Measurements from ENCODE around the gene ENO1. TPM values are rescaled to one million over a fixed set of nuclear protein-coding genes. Genes with fewer than 3 reads are reported as not detected.

ENO1 gene
- total and polyA plus RNA-seq, 2 experiments from 2014 or later, result 910 to 1,831 TPM

DNA sequence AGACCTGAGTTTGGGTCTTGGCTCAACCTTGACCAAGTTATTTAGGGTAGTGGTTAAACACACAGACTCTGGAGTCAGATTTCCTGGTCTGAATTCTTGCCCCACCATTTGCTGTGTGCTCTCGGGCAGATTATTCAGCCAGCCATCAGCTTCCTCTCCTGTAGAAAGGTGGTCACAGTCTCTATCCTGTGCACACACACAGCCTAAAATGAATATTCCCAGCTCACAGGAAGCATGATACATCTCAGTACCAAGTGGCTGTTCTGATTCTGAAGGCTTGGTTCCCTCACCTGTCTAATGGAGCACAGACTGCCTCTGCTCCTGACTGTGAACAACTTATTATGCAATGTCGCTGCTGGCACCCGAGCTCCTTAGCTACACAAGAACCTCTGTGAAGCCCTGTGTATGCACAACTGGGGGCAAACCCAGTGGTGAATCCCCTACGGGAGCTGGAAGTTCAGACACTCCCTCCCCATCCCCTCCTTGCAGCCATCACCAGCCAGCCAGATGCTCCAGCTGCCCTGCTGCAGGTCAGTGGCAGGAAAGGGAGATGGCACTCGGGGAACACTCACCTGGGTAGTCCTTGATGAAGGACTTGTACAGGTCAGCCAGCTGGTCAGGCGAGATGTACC lies 13.7 kb downstream of the ENO1 start:
- no peak for ATAC-seq
- H2AFZ ChIP-seq, result no peak overlapping the region
- Mint-ChIP-seq H3K36me3 (ENCODE audit: low read depth) (peaks cover 98% of the 10 kb centered on the region), H3K4me1 (peaks cover 36% of the 10 kb centered on the region), H3K4me3 (no peak overlapping the region), H3K9me3 (peaks cover 2% of the 10 kb centered on the region; the same call in 1 of the 3 replicates), H3K27me3 (ENCODE audit: insufficient read depth, low read depth, poor library complexity) (peaks cover 29% of the 10 kb centered on the region), H3K27ac (no peak overlapping the region)
- H3K4me3 ChIP-seq, result no peak overlapping the region
- H3K27me3 ChIP-seq (ENCODE audit: insufficient read depth), result no peaks in the 10 kb centered on the region
- peaks cover 5% of the 10 kb centered on the region; the same call in 1 of the 2 replicates for H3K4me1 ChIP-seq (ENCODE audit: insufficient read depth)
- peaks cover 92% of the 10 kb centered on the region for H3F3A ChIP-seq (replicated peaks; ENCODE audit: low read depth)
- TF ChIP-seq NANOG (IDR thresholded peaks at IDR 0.05; ENCODE audit: borderline replicate concordance), result no peak
- TF ChIP-seq, protein P1, sequence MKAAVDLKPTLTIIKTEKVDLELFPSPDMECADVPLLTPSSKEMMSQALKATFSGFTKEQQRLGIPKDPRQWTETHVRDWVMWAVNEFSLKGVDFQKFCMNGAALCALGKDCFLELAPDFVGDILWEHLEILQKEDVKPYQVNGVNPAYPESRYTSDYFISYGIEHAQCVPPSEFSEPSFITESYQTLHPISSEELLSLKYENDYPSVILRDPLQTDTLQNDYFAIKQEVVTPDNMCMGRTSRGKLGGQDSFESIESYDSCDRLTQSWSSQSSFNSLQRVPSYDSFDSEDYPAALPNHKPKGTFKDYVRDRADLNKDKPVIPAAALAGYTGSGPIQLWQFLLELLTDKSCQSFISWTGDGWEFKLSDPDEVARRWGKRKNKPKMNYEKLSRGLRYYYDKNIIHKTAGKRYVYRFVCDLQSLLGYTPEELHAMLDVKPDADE (IDR thresholded peaks at IDR 0.05), result no peak
- no peak for TF ChIP-seq JUNB (IDR thresholded peaks at IDR 0.05; ENCODE audit: unreplicated experiment)
- TF ChIP-seq, protein P2, sequence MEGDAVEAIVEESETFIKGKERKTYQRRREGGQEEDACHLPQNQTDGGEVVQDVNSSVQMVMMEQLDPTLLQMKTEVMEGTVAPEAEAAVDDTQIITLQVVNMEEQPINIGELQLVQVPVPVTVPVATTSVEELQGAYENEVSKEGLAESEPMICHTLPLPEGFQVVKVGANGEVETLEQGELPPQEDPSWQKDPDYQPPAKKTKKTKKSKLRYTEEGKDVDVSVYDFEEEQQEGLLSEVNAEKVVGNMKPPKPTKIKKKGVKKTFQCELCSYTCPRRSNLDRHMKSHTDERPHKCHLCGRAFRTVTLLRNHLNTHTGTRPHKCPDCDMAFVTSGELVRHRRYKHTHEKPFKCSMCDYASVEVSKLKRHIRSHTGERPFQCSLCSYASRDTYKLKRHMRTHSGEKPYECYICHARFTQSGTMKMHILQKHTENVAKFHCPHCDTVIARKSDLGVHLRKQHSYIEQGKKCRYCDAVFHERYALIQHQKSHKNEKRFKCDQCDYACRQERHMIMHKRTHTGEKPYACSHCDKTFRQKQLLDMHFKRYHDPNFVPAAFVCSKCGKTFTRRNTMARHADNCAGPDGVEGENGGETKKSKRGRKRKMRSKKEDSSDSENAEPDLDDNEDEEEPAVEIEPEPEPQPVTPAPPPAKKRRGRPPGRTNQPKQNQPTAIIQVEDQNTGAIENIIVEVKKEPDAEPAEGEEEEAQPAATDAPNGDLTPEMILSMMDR (conservative IDR thresholded peaks at IDR 0.05; ENCODE audit: low read depth in 2 of 2), result no peak
- no peak for TF ChIP-seq EZH2 (IDR thresholded peaks at IDR 0.05; ENCODE audit: low read depth, unreplicated experiment)
- TF ChIP-seq, protein P3, sequence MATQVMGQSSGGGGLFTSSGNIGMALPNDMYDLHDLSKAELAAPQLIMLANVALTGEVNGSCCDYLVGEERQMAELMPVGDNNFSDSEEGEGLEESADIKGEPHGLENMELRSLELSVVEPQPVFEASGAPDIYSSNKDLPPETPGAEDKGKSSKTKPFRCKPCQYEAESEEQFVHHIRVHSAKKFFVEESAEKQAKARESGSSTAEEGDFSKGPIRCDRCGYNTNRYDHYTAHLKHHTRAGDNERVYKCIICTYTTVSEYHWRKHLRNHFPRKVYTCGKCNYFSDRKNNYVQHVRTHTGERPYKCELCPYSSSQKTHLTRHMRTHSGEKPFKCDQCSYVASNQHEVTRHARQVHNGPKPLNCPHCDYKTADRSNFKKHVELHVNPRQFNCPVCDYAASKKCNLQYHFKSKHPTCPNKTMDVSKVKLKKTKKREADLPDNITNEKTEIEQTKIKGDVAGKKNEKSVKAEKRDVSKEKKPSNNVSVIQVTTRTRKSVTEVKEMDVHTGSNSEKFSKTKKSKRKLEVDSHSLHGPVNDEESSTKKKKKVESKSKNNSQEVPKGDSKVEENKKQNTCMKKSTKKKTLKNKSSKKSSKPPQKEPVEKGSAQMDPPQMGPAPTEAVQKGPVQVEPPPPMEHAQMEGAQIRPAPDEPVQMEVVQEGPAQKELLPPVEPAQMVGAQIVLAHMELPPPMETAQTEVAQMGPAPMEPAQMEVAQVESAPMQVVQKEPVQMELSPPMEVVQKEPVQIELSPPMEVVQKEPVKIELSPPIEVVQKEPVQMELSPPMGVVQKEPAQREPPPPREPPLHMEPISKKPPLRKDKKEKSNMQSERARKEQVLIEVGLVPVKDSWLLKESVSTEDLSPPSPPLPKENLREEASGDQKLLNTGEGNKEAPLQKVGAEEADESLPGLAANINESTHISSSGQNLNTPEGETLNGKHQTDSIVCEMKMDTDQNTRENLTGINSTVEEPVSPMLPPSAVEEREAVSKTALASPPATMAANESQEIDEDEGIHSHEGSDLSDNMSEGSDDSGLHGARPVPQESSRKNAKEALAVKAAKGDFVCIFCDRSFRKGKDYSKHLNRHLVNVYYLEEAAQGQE (IDR thresholded peaks at IDR 0.05; ENCODE audit: unreplicated experiment), result no peak
- TF ChIP-seq ZNF114 (CRISPR knock-in tag; IDR thresholded peaks at IDR 0.05), result no peak
- no peak for TF ChIP-seq EZH2phosphoT487 (IDR thresholded peaks at IDR 0.05; ENCODE audit: unreplicated experiment)
- no peak for TF ChIP-seq POLR2AphosphoS5 (IDR thresholded peaks at IDR 0.05; ENCODE audit: low read depth)
- no peak for TF ChIP-seq STAT1 (IDR thresholded peaks at IDR 0.05; ENCODE audit: unreplicated experiment)
- peaks cover 60% of the 10 kb centered on the region for H4K20me1 ChIP-seq (replicated peaks; ENCODE audit: insufficient read depth)
- H3K9me2 ChIP-seq (ENCODE audit: insufficient read depth), result no peaks in the 10 kb centered on the region
- DNase-seq (ENCODE audit: low spot score), result no peak
- H3K79me2 ChIP-seq (replicated peaks; ENCODE audit: insufficient read depth), result peaks cover 26% of the 10 kb centered on the region; the same call in 1 of the 2 replicates
- H3K4me2 ChIP-seq, result no peak overlapping the region
- H3K36me3 ChIP-seq (ENCODE audit: insufficient read depth), result peaks cover 97% of the 10 kb centered on the region
- H3K27ac ChIP-seq (ENCODE audit: low read depth), result peak overlapping the region; percentile 87; the same call in 1 of the 2 replicates
